Retinal pigment epithelial cell (primary cell): ENCODE measurements around the gene COX4I1.
"Not testable (repeated sequence)": the region's sequence is repeated elsewhere in the genome, so short reads cannot be mapped to it uniquely, and the experiment has no call there.

Experiments
- DNase-seq: peaks from one replicate; pipeline ENCODE4 v3.0.0-alpha.2; 2010; ENCODE audit warnings: low read depth
- H3K4me3 ChIP-seq: 2 replicates; pipeline ENCODE4 v1.5.1; 2011; ENCODE audit warnings: mild to moderate bottlenecking, low read length, control low read depth, moderate library complexity
- TF ChIP-seq, protein P1 (sequence below): conservative IDR thresholded peaks from 2 replicates; pipeline ENCODE4 v1.5.1; 2011; ENCODE audit warnings: low read depth, low read length, control low read depth, inconsistent platforms

COX4I1 gene

DNA sequence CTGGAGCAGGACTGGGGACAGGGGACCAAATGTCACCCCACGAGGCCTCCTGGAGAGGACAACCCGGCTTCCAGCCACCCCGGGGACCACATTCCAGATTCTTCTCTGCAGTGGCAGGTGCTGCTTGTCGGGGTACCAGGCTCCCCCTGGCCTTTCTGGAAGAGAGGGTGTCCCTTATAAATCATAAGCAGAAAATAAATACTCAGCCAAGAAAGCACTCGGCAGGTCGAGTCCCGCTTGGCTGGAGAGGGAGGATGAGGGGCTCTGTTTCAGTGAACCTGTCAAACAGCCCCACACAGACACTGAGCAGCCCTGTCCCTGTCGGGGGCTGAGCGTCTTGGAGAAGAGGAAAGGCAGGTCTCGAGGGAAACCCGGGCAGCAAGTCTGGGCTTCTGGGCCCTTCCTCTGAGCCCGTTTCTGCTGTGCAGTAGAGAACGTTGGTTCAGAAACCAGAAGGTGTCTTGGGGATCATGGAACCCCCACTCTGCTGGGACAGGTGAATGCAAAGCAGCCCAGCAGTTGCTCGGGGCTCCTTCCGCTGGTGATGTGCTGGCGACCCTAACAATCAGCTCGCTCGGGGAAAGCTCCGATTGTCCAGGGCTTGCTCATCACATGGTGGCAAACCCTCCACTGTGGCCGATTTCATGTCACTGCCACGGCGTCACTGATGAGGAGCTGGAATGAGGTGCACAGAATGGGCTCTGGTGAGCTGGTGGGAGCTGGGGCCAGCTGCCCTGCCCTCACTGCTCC is 36.6 kb downstream of the COX4I1 start:
- DNase-seq: no peak
- TF ChIP-seq, protein P1, sequence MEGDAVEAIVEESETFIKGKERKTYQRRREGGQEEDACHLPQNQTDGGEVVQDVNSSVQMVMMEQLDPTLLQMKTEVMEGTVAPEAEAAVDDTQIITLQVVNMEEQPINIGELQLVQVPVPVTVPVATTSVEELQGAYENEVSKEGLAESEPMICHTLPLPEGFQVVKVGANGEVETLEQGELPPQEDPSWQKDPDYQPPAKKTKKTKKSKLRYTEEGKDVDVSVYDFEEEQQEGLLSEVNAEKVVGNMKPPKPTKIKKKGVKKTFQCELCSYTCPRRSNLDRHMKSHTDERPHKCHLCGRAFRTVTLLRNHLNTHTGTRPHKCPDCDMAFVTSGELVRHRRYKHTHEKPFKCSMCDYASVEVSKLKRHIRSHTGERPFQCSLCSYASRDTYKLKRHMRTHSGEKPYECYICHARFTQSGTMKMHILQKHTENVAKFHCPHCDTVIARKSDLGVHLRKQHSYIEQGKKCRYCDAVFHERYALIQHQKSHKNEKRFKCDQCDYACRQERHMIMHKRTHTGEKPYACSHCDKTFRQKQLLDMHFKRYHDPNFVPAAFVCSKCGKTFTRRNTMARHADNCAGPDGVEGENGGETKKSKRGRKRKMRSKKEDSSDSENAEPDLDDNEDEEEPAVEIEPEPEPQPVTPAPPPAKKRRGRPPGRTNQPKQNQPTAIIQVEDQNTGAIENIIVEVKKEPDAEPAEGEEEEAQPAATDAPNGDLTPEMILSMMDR: no peak

DNA sequence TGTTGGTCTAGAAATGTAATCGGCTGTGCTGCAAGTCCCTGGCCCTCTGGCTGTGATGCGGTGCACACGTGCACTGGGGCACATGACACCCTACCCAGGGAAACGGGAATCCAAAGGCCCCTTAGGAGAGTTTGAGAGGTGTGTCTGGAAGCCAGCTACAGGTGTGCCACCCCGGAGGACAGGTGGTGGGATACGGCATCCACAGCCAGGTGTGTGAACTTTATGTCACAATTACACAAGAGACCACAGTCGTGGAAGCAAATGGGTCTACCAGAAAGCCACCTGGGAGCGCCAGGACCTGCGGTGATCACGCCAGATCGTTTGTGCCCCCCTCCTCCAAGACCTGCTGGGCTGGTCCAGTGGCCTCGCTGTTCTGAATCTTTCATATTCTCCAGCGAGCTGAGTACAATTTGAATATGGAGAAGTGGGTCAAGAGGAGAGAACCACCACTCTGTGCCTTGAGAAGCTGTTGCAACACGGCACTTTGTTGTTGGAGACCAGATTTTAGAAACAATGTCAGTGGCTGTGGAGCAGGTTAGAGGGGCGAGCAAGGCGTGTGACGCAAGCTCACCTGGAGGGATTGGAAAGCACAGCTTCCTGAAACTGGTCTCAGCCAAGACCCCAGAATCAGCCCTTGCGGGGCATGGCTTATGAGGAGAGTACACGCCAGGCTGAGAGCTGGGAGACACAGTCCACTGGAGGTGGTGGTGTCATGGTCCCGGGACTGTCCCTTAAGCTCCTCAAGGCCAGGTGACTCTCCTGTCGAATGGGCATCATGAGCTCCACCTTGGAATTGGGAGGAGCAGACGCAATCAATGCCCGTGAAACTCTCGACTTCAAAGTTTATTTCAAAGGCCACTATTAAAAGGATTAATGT is 37.4 kb downstream of the COX4I1 start:
- TF ChIP-seq, protein P1: no peak
- no peak for DNase-seq
- no peak overlapping the region for H3K4me3 ChIP-seq

More for the DNA sequence above, 36.6 kb downstream of the COX4I1 start:
- H3K4me3 ChIP-seq: no peak overlapping the region

DNA sequence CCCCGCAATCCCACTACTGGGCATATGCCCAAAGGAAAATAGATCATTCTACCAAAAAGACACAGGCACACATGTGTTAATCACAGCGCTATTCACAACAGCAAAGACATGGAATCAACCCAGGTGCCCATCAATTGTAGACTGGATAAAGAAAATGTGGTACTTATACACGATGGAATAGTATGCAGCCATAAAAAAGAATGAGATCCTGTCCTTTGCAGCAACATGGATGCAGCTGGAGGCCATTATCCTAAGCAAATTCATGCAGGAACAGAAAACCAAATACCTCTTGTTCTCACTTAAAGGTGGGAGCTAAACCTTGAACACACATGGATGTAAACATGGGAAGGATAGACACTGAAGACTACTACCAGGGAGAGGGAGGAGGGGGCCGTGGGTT is 38.2 kb downstream of the COX4I1 start:
- H3K4me3 ChIP-seq, DNase-seq: not testable (repeated sequence)

DNA sequence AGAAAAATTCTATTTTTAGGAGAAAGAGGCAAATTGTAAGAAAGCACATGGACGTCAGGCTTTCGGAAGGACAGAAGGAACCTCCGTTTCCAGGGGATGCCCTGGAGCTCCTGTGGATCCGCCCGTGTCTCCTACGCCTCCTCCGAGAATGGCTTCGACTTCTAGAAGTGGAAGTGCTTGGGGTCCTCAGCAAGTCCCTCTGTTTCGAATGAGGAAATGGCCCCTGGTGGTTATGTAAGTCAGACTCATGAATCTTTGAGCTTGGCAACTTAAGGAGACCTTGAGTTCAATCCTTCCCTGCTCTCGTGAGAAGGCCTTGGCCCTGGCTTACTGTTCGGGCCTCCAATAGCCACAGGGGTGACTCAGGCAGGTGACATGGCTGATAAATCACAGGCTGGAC is 38.9 kb downstream of the COX4I1 start:
- no peak for DNase-seq
- H3K4me3 ChIP-seq: no peak overlapping the region
- TF ChIP-seq, protein P1: no peak

DNA sequence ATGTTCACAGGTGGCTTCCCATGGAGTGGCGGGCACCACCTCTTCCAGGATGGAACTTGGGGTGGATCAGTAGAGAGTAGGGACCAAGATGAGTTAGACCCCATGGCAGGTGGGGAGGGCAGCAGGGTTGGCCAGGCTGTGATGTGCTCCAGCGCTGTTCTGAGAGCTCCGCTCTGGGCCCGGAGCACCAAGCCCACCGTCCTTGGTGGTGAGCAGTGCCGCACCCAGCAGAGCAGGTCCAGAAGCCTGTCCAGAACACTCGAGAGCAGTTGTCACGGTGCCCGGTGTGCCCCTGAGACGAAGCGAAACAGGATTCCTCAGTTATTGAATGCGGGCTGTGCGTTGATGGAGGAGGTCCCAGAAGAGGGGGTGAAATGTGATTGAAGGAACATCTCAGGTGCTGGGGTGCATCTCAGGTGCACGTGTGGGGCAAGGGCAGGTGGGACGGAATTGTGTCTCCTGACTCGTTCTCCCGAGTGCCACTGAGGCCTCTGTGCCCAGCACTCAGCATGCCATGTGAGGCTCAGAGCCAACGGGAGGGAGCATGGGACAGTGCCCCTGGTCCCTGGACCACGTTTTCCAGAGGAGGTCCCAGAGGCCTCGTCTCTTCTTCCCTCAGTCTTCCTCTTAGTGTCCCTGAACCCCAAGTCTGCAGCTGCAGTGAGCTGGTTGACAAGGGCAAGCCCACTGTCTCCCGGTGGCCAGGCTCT is 39.5 kb downstream of the COX4I1 start:
- no peak for DNase-seq
- H3K4me3 ChIP-seq: no peak overlapping the region
- TF ChIP-seq, protein P1: no peak

DNA sequence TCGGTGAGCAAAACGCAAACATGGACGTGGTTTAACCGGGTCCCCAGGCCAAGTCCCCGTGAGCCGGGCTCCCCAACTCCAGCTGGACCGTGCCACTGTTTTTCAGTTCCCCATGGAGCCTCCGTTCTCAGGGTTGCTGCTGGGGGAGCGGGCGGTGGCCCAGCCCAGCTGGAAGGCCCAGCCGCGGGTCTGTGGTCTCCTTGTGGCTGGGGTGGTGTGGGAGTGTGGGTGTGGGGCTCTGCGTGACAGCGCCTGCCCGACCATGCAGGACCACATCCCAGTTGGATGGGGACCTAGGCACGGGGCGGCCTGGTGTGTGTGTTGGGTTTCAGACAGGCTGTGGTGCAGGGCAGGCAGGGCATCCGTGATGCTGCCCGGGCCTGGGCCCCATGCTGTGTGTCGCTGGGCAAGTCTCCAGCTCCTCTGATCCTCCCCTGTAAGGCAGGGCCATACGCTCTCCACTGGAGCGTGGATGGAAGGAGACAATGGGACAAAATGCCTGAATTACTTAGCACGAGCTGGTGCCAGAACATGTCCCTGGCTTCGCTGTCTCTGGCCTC is 40.3 kb downstream of the COX4I1 start:
- H3K4me3 ChIP-seq: no peak overlapping the region
- TF ChIP-seq, protein P1: no peak
- no peak for DNase-seq

DNA sequence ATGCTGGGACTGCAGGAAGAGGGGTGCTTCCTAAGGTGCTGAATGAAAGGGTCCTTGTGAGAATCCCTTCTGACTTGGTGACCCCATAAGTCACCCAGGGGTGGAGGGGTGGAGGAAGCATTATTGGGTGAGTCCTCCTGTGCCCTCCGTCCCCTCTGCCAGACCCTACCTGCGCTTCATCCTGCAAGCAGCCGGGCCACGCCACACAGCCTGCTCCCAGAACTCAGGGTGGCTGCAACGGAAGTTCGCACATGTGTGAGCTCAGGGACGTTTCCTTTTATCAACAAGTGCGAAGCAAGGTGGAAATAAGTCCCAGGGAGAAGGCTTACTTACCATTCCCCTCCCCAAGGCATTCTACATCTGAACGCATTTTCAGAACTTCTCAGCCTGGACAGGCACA is 40.9 kb downstream of the COX4I1 start:
- TF ChIP-seq, protein P1: no peak
- DNase-seq: no peak
- H3K4me3 ChIP-seq: no peak overlapping the region
